ENCODE results near the gene ZSWIM3. TPM values are rescaled to one million over a fixed set of nuclear protein-coding genes. Genes with fewer than 3 reads are reported as not detected.
A peak's percentile ranks its signal among the peaks of the same experiment; 100 is the strongest.

ZSWIM3 gene
- total and polyA plus RNA-seq, 2 of the 13 experiments (the other 11 are each of a cell fraction or from before 2014, with no cell fraction given) = 5.2 to 5.8 TPM

DNA sequence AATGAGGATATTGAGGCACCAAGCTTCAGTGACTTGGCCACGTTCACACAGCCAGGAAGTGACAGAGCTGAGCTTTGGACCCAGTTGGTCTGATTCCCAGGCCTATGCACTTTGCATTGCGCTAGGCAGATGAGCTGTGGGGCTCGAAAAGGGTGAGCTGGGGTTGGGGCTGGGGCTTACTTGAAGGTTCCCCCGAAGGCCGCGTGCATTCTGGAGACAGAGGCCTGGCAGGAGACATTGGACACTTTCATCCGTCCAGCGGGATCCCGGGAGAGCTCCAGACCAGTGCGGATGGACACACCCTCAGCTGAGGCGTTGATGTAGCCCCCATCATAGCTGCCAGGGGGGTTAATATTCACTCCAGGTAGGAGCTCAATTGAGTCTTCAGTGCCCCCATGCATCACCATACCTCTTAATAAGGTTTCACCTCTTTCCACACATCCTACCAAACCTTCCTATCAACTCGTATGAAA, 52.0 kb downstream of the ZSWIM3 start (continued):
- TF ChIP-seq, protein P1, sequence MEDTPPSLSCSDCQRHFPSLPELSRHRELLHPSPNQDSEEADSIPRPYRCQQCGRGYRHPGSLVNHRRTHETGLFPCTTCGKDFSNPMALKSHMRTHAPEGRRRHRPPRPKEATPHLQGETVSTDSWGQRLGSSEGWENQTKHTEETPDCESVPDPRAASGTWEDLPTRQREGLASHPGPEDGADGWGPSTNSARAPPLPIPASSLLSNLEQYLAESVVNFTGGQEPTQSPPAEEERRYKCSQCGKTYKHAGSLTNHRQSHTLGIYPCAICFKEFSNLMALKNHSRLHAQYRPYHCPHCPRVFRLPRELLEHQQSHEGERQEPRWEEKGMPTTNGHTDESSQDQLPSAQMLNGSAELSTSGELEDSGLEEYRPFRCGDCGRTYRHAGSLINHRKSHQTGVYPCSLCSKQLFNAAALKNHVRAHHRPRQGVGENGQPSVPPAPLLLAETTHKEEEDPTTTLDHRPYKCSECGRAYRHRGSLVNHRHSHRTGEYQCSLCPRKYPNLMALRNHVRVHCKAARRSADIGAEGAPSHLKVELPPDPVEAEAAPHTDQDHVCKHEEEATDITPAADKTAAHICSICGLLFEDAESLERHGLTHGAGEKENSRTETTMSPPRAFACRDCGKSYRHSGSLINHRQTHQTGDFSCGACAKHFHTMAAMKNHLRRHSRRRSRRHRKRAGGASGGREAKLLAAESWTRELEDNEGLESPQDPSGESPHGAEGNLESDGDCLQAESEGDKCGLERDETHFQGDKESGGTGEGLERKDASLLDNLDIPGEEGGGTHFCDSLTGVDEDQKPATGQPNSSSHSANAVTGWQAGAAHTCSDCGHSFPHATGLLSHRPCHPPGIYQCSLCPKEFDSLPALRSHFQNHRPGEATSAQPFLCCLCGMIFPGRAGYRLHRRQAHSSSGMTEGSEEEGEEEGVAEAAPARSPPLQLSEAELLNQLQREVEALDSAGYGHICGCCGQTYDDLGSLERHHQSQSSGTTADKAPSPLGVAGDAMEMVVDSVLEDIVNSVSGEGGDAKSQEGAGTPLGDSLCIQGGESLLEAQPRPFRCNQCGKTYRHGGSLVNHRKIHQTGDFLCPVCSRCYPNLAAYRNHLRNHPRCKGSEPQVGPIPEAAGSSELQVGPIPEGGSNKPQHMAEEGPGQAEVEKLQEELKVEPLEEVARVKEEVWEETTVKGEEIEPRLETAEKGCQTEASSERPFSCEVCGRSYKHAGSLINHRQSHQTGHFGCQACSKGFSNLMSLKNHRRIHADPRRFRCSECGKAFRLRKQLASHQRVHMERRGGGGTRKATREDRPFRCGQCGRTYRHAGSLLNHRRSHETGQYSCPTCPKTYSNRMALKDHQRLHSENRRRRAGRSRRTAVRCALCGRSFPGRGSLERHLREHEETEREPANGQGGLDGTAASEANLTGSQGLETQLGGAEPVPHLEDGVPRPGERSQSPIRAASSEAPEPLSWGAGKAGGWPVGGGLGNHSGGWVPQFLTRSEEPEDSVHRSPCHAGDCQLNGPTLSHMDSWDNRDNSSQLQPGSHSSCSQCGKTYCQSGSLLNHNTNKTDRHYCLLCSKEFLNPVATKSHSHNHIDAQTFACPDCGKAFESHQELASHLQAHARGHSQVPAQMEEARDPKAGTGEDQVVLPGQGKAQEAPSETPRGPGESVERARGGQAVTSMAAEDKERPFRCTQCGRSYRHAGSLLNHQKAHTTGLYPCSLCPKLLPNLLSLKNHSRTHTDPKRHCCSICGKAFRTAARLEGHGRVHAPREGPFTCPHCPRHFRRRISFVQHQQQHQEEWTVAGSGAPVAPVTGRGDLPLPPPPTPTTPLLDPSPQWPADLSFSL (CRISPR knock-in tag; IDR thresholded peaks at IDR 0.05) = no peak
- TF ChIP-seq, protein P2, sequence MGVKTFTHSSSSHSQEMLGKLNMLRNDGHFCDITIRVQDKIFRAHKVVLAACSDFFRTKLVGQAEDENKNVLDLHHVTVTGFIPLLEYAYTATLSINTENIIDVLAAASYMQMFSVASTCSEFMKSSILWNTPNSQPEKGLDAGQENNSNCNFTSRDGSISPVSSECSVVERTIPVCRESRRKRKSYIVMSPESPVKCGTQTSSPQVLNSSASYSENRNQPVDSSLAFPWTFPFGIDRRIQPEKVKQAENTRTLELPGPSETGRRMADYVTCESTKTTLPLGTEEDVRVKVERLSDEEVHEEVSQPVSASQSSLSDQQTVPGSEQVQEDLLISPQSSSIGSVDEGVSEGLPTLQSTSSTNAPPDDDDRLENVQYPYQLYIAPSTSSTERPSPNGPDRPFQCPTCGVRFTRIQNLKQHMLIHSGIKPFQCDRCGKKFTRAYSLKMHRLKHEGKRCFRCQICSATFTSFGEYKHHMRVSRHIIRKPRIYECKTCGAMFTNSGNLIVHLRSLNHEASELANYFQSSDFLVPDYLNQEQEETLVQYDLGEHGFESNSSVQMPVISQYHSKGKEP (CRISPR knock-in tag; IDR thresholded peaks at IDR 0.05) = no peak
- peak; percentile 90 for TF ChIP-seq HNF4G (IDR thresholded peaks at IDR 0.05; ENCODE audit: borderline replicate concordance, low read depth, low read length)
- TF ChIP-seq HNF4G (CRISPR knock-in tag; IDR thresholded peaks at IDR 0.05; ENCODE audit: borderline replicate concordance, low read depth) = peak; percentile 91; the same call in 1 of the 2 replicates
- no peak for TF ChIP-seq BRD4 (CRISPR knock-in tag; IDR thresholded peaks at IDR 0.05)
- TF ChIP-seq, protein P3, sequence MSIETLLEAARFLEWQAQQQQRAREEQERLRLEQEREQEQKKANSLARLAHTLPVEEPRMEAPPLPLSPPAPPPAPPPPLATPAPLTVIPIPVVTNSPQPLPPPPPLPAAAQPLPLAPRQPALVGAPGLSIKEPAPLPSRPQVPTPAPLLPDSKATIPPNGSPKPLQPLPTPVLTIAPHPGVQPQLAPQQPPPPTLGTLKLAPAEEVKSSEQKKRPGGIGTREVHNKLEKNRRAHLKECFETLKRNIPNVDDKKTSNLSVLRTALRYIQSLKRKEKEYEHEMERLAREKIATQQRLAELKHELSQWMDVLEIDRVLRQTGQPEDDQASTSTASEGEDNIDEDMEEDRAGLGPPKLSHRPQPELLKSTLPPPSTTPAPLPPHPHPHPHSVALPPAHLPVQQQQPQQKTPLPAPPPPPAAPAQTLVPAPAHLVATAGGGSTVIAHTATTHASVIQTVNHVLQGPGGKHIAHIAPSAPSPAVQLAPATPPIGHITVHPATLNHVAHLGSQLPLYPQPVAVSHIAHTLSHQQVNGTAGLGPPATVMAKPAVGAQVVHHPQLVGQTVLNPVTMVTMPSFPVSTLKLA (IDR thresholded peaks at IDR 0.05) = no peak
- no peak for TF ChIP-seq ZNF724P (CRISPR knock-in tag; IDR thresholded peaks at IDR 0.05; ENCODE audit: borderline replicate concordance)
- TF ChIP-seq ZNF260 (CRISPR knock-in tag; IDR thresholded peaks at IDR 0.05; ENCODE audit: borderline replicate concordance, low read depth) = no peak
- TF ChIP-seq, protein P4, sequence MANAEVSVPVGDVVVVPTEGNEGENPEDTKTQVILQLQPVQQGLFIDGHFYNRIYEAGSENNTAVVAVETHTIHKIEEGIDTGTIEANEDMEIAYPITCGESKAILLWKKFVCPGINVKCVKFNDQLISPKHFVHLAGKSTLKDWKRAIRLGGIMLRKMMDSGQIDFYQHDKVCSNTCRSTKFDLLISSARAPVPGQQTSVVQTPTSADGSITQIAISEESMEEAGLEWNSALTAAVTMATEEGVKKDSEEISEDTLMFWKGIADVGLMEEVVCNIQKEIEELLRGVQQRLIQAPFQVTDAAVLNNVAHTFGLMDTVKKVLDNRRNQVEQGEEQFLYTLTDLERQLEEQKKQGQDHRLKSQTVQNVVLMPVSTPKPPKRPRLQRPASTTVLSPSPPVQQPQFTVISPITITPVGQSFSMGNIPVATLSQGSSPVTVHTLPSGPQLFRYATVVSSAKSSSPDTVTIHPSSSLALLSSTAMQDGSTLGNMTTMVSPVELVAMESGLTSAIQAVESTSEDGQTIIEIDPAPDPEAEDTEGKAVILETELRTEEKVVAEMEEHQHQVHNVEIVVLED (CRISPR knock-in tag; IDR thresholded peaks at IDR 0.05; ENCODE audit: borderline replicate concordance) = no peak
- no peak for TF ChIP-seq JDP2 (CRISPR knock-in tag; IDR thresholded peaks at IDR 0.05; ENCODE audit: borderline replicate concordance)
- TF ChIP-seq ZMAT3 (CRISPR knock-in tag; conservative IDR thresholded peaks at IDR 0.05) = 0 out of 2 replicates have a peak, but pooled peaks have one; percentile 13
- TF ChIP-seq, protein P5, sequence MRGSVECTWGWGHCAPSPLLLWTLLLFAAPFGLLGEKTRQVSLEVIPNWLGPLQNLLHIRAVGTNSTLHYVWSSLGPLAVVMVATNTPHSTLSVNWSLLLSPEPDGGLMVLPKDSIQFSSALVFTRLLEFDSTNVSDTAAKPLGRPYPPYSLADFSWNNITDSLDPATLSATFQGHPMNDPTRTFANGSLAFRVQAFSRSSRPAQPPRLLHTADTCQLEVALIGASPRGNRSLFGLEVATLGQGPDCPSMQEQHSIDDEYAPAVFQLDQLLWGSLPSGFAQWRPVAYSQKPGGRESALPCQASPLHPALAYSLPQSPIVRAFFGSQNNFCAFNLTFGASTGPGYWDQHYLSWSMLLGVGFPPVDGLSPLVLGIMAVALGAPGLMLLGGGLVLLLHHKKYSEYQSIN (CRISPR knock-in tag; IDR thresholded peaks at IDR 0.05; ENCODE audit: borderline replicate concordance) = no peak
- TF ChIP-seq NR3C1 (CRISPR knock-in tag; IDR thresholded peaks at IDR 0.05) = no peak
- TF ChIP-seq, protein P6, sequence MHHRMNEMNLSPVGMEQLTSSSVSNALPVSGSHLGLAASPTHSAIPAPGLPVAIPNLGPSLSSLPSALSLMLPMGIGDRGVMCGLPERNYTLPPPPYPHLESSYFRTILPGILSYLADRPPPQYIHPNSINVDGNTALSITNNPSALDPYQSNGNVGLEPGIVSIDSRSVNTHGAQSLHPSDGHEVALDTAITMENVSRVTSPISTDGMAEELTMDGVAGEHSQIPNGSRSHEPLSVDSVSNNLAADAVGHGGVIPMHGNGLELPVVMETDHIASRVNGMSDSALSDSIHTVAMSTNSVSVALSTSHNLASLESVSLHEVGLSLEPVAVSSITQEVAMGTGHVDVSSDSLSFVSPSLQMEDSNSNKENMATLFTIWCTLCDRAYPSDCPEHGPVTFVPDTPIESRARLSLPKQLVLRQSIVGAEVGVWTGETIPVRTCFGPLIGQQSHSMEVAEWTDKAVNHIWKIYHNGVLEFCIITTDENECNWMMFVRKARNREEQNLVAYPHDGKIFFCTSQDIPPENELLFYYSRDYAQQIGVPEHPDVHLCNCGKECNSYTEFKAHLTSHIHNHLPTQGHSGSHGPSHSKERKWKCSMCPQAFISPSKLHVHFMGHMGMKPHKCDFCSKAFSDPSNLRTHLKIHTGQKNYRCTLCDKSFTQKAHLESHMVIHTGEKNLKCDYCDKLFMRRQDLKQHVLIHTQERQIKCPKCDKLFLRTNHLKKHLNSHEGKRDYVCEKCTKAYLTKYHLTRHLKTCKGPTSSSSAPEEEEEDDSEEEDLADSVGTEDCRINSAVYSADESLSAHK (CRISPR knock-in tag; IDR thresholded peaks at IDR 0.05; ENCODE audit: borderline replicate concordance) = no peak

Data from HepG2 (cell line).